HG03064 (cell line): Measurements from ENCODE around the gene C1orf216.
"Not testable (repeated sequence)": the region's sequence is repeated elsewhere in the genome, so short reads cannot be mapped to it uniquely, and the experiment has no call there.

Source experiments
- ATAC-seq: cut with Tn5 transposase; IDR thresholded peaks from one replicate; pipeline ENCODE4 v1.9.1; 2021; ENCODE audit warnings: low read depth; ENCODE audit not compliant: unreplicated experiment

The C1orf216 gene

GRCh38 chr1:35718492-35719336, at the start of gene C1orf216:
C1orf216 (minus strand) TSS chr1:35718884; CDS start chr1:35716321, 2,563 bp downstream.
- ATAC-seq: no peak

GRCh38 chr1:35764283-35764682, 45.6 kb upstream of the C1orf216 start:
- no peak for ATAC-seq

GRCh38 chr1:35763201-35763600, 44.5 kb upstream of the C1orf216 start:
- ATAC-seq: no peak

GRCh38 chr1:35762141-35762540, 43.5 kb upstream of the C1orf216 start:
- no peak for ATAC-seq

GRCh38 chr1:35756064-35756463, 37.4 kb upstream of the C1orf216 start:
- ATAC-seq: no peak

GRCh38 chr1:35753626-35754260, 35.1 kb upstream of the C1orf216 start:
- no peak for ATAC-seq

GRCh38 chr1:35748326-35748725, 29.6 kb upstream of the C1orf216 start:
- ATAC-seq: no peak

- no peak for ATAC-seq
These were observed 26.5 kb upstream of the C1orf216 start for GRCh38 chr1:35745124-35745730.

- ATAC-seq: no peak
These were observed 18.4 kb upstream of the C1orf216 start for GRCh38 chr1:35737120-35737519.

- no peak for ATAC-seq
These were observed 8.9 kb upstream of the C1orf216 start for GRCh38 chr1:35727434-35728040.

- no peak for ATAC-seq
These were observed 8.1 kb upstream of the C1orf216 start for GRCh38 chr1:35726450-35727433.

- ATAC-seq: no peak
These were observed 6.9 kb upstream of the C1orf216 start for GRCh38 chr1:35725596-35725995.

GRCh38 chr1:35717911-35718476, 690 bp downstream of the C1orf216 start:
- no peak for ATAC-seq

GRCh38 chr1:35715568-35716002, 3.1 kb downstream of the C1orf216 start:
- no peak for ATAC-seq

- no peak for ATAC-seq
These were observed 3.6 kb downstream of the C1orf216 start for GRCh38 chr1:35714921-35715567.

- ATAC-seq: not testable (repeated sequence)
These were observed 7.6 kb downstream of the C1orf216 start for GRCh38 chr1:35711098-35711497.

GRCh38 chr1:35708952-35709351, 9.7 kb downstream of the C1orf216 start:
- ATAC-seq: no peak

- ATAC-seq: no peak
These were observed 10.2 kb downstream of the C1orf216 start for GRCh38 chr1:35708441-35708921.
